ENCODE results near the gene PLOD2. TPM values are rescaled to one million over a fixed set of nuclear protein-coding genes. Genes with fewer than 3 reads are reported as not detected.

PLOD2 gene
- total and polyA plus RNA-seq, 2 of the 4 experiments (the other 2 are of a cell fraction), result 84.0 to 117 TPM

DNA sequence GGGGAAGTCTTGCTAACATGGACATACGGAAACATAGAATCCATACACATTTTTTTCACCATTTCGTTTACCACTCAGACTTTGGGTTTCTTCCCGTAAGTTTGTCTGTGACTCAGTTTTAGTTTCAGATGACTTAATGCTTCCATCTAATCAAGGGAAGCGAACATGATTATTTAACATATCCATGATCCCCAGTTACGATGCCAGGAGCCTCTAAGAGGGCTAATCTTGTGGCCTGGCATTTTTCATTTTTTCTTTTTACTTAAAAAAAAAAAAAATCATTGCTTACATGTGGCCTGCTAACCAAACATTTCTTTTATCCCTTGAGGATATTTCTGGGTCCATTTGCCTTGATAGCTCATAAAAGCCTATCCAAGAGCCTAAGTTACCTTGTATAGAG lies 20.2 kb upstream of the PLOD2 start:
- no peak overlapping the region for H2BK120ac ChIP-seq (ENCODE audit: low read depth, low read length)
- H2AK5ac ChIP-seq (ENCODE audit: low read depth, low read length), result no peak overlapping the region
- H3K4me1 ChIP-seq (ENCODE audit: control insufficient read depth, insufficient read depth, low read length), result no peaks in the 10 kb centered on the region
- H2BK5ac ChIP-seq (ENCODE audit: low read depth, low read length, poor library complexity, severe bottlenecking), result no peak overlapping the region
- POLR2A ChIA-PET (ENCODE audit: unreplicated experiment), result no interaction called here
- DNase-seq (no peak), ATAC-seq (ENCODE audit: low read depth) (no peak)
- intact Hi-C loops (cut with micrococcal nuclease) (no loop called here), dilution Hi-C loops (cut with HindIII; ENCODE audit: low sequenced_read_pairs, unreplicated experiment) (no loop called here), in situ Hi-C loops (cut with MboI; ENCODE audit: low sequenced_read_pairs) (no loop called here)
- no peaks in the 10 kb centered on the region for H3K36me3 ChIP-seq (ENCODE audit: control insufficient read depth, insufficient read depth, low read length)
- CTCF ChIA-PET, result no interaction called here
- H3K23ac ChIP-seq (ENCODE audit: low read depth, low read length), result no peak overlapping the region
- TF ChIP-seq RFX5 (IDR thresholded peaks at IDR 0.05; ENCODE audit: low read depth, low read length) (no peak), RCOR1 (IDR thresholded peaks at IDR 0.05; ENCODE audit: insufficient replicate concordance, low read length) (no peak), MXI1 (IDR thresholded peaks at IDR 0.05; ENCODE audit: borderline replicate concordance, low read depth, low read length) (no peak), MAZ (IDR thresholded peaks at IDR 0.05; ENCODE audit: borderline replicate concordance, low read depth, low read length) (no peak), POLR2A (IDR thresholded peaks at IDR 0.05; ENCODE audit: low read depth, low read length) (no peak), FOS (IDR thresholded peaks at IDR 0.05; ENCODE audit: low read depth, low read length) (no peak), MAFK (IDR thresholded peaks at IDR 0.05; ENCODE audit: low read depth, low read length) (no peak), SMC3 (IDR thresholded peaks at IDR 0.05; ENCODE audit: low read depth, low read length) (no peak), NFE2L2 (IDR thresholded peaks at IDR 0.05; ENCODE audit: low read depth, low read length) (no peak), CEBPB (IDR thresholded peaks at IDR 0.05; ENCODE audit: low read depth, low read length) (no peak), CHD1 (IDR thresholded peaks at IDR 0.05; ENCODE audit: low read depth, low read length) (no peak)
- TF ChIP-seq, protein P1, sequence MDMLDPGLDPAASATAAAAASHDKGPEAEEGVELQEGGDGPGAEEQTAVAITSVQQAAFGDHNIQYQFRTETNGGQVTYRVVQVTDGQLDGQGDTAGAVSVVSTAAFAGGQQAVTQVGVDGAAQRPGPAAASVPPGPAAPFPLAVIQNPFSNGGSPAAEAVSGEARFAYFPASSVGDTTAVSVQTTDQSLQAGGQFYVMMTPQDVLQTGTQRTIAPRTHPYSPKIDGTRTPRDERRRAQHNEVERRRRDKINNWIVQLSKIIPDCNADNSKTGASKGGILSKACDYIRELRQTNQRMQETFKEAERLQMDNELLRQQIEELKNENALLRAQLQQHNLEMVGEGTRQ (IDR thresholded peaks at IDR 0.05; ENCODE audit: low read depth, low read length), result no peak
- TF ChIP-seq, protein P2, sequence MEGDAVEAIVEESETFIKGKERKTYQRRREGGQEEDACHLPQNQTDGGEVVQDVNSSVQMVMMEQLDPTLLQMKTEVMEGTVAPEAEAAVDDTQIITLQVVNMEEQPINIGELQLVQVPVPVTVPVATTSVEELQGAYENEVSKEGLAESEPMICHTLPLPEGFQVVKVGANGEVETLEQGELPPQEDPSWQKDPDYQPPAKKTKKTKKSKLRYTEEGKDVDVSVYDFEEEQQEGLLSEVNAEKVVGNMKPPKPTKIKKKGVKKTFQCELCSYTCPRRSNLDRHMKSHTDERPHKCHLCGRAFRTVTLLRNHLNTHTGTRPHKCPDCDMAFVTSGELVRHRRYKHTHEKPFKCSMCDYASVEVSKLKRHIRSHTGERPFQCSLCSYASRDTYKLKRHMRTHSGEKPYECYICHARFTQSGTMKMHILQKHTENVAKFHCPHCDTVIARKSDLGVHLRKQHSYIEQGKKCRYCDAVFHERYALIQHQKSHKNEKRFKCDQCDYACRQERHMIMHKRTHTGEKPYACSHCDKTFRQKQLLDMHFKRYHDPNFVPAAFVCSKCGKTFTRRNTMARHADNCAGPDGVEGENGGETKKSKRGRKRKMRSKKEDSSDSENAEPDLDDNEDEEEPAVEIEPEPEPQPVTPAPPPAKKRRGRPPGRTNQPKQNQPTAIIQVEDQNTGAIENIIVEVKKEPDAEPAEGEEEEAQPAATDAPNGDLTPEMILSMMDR (conservative IDR thresholded peaks at IDR 0.05; ENCODE audit: low read depth, low read length), result no peak
- H3K9me3 ChIP-seq (ENCODE audit: control insufficient read depth, insufficient read depth, low read length), result no peaks in the 10 kb centered on the region
- no peak overlapping the region for H2BK15ac ChIP-seq (ENCODE audit: low read depth, low read length)
- H3K79me1 ChIP-seq (ENCODE audit: low read depth in 1 of 2, low read length in 2 of 2), result no peaks in the 10 kb centered on the region; a peak in 1 of 4 replicates
- WGBS, 2 experiments (ENCODE audit: extremely low coverage in 2 of 2, insufficient read length in 1 of 2), result no CpG with 5 or more reads among the region's 5 CpGs
- no peak overlapping the region for H3K18ac ChIP-seq (ENCODE audit: low read depth, low read length)
- no peak overlapping the region for H2AK9ac ChIP-seq (replicated peaks; ENCODE audit: low read depth, low read length, poor library complexity)
- no peaks in the 10 kb centered on the region for H4K20me1 ChIP-seq (ENCODE audit: insufficient read depth, low read length)
- no peak overlapping the region for H3K4me2 ChIP-seq (ENCODE audit: low read depth, low read length)
- no peak overlapping the region for H2BK20ac ChIP-seq (ENCODE audit: low read depth, low read length)
- H3K4ac ChIP-seq (ENCODE audit: low read depth, low read length), result no peak overlapping the region
- BruUV-seq (replicated peaks), result no TSS peak
- no peak overlapping the region for H3K4me3 ChIP-seq (ENCODE audit: insufficient read depth, low read depth, low read length)
- H4K8ac ChIP-seq (ENCODE audit: low read depth in 2 of 2, low read length in 2 of 2), result no peak overlapping the region
- H3K27me3 ChIP-seq (ENCODE audit: control insufficient read depth, insufficient read depth, low read length), result no peaks in the 10 kb centered on the region
- H3K9ac ChIP-seq (ENCODE audit: low read depth, low read length), result no peak overlapping the region
- H4K91ac ChIP-seq (ENCODE audit: insufficient read depth, low read depth, low read length), result no peak overlapping the region
- H3K9me1 ChIP-seq (ENCODE audit: insufficient read depth, low read length), result no peaks in the 10 kb centered on the region; the same call in 1 of the 2 replicates
- H3K56ac ChIP-seq (ENCODE audit: extremely low read depth, insufficient read depth, low read length), result no peak overlapping the region
- H2AFZ ChIP-seq (replicated peaks; ENCODE audit: low read length, poor library complexity), result no peak overlapping the region
- H3K27ac ChIP-seq (ENCODE audit: insufficient read depth, low read length), result no peak overlapping the region
- H3K14ac ChIP-seq (replicated peaks; ENCODE audit: low read depth, low read length), result no peak overlapping the region
- no peak overlapping the region for H4K5ac ChIP-seq (ENCODE audit: low read depth, low read length)

Data from IMR-90 (cell line).